HUDEP-2 (cell line): Measurements from ENCODE around the gene MBP.
A peak's percentile ranks its signal among the peaks of the same experiment; 100 is the strongest.

Experiments used
- DNase-seq, 76 experiments: peaks; one replicate each; lab custom pipeline; 2025; ENCODE audit not compliant: unreplicated experiment in 76 of 76; lab: John Stamatoyannopoulos, UW

MBP gene

DNA sequence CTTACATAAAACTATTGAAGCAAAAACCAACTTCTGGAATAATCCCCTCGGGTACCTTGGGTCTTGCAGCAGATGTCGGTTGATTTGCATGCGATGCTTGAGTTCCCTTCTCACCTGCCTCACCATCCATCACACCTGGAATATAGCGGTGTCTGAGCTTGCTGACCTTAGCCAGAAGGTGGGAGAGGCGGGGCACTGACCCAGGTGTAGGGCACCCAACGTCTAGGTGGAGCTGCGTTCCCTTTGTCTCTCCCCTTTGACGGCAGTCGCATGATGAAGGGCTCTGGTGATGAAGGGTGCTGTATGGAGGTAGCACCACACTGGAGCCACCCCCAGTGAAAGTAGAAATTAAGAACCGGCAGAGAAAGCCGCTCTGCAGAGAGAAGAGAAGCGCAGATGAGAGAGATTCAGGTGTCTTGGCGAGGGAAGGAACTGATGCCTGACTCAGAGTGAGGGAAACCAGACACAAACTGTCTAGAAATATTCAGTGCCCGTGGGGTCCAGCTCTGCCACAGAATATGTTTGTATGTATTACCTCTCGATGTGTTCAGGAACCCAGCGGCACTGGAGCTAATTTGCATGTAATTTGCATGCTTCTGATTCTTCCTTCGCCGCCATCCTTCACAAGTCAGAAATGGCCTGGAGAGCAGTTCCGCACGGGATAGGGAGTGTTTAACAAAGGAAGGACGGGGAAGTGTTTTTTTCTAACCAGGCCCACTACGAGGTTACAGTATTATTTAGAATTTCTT is 19.4 kb upstream of the MBP start:
- DNase-seq: no peak

GRCh38 chr18:77151033-77151771 is 18.6 kb upstream of the MBP start:
- no peak for DNase-seq

DNA sequence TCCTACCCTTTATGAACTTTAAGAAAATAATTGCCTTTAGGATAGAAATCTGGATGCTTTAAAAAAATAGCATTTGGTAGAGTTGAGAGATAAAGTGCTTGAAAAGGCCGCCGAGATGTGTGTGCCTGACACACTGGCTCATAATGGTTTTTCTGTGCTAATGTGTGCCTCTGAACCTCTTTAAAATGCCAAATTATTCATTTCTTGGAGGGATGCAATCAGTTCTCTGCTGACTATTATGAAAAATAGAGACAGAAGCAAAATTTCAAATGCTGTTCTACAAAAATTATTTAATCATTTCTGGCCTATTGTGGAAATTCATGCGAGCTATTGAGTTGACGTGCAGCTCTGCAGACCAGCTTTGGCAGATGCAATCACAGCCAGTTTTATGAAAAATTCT is 18.0 kb upstream of the MBP start:
- DNase-seq: no peak

- DNase-seq: no peak
These were observed 15.7 kb upstream of the MBP start for GRCh38 chr18:77148289-77148688.

GRCh38 chr18:77147418-77147852 is 14.9 kb upstream of the MBP start:
- DNase-seq: no peak

DNA sequence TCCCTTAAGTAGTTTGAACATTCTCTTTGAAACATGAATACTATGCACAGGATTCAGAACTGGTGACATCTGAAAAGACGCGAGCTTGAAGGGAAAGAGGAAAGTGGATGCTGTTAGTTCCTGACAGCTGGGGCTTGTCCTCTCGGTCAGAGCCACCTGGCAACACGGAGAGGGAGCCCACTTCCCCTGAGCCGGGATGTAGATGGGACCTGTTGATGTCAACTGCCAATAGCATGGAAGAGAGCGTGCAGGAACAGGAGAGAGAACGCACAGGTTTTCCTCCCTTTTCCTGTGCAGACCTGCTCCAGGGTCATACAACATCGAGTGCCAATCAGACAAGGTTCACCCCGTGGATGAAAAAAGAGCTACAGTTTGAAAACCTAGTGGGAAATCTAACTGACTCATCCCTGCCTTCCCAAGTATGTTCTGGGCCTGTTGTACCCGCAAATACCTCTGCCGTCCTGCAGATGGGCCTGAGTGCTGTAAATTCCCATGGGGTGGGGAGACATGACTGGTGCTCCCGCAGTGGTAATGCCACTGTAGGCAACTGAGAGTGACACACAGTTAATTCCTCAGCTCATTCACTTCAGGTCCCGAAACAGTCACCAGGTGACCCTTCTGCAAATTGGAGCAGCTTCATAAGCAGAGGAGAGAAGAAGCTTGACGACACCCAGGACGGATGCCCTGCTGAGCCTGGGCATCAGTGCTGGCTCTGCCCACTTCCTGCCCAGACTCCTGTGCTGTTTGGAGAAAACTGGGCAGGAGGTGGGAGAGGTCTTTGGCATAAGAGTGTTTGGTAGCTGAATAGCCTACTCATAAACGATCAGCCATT is 13.9 kb upstream of the MBP start:
- no peak for DNase-seq

DNA sequence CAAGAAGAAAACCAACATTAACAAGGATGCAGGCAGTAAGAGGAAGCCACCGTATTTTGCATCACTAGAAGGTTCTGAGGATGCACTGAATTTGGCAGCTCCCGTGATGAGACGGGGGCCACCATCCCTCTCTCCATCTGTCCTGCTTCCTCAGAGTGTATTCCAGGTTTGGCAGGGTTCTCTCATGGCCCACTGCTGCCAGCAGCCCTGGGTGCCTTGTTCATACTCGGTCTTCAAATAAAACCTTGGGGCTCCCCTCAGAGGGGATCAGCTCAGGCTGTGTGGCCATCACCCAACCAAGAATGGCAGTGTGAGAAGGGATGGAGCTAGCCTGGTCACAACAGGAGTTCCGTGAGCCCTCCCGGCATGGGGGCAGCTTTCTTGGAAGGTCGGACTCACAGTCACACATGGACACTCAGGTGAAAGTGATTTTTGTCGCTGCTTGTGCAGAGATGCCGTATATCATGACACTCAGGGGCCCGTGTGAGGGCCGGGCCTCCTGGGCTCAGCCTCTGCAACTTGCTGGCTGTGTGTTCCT is 12.8 kb upstream of the MBP start:
- DNase-seq: no peak

GRCh38 chr18:77144451-77145118 is 12.0 kb upstream of the MBP start:
- no peak for DNase-seq

DNA sequence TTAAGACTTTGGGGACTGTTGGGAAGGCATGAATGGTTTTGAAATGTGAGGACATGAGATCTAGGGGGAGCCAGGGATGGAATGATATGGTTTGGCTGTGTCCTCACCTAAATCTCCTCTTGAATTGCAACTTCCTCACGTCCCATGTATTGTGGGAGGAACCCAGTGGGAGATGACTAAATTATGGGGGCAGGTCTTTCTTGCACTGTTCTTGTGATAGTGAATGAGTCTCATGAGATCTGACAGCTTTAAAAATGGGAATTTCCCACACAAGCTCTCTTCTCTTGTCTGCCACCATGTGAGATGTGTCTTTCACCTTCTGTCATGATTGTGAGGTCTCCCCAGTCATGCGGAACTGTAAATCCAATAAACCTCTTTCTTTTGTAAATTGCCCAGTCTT is 11.5 kb upstream of the MBP start:
- DNase-seq: no peak

DNA sequence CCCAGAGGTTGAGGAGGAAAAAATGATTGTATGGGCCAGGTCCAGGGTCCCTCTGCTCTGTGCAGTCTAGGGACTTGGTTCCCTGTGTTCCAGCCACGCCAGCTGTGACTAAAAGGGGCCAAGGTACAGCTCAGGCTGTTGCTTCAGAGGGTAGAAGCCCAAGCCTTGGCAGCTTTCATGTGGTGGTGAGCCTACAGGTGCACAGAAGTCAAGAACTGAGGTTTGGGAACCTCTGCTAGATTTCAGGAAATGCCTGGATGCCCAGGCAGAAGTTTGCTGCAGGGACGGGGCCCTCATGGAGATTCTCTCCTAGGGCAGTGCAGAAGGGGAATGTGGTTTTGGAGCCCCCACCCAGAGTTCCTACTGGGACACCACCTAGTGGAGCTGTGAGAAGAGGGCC is 10.6 kb upstream of the MBP start:
- DNase-seq: no peak

- peak in 1 of 76 experiments; percentile 22 for DNase-seq
These were observed 9.0 kb upstream of the MBP start for GRCh38 chr18:77141401-77142118.

DNA sequence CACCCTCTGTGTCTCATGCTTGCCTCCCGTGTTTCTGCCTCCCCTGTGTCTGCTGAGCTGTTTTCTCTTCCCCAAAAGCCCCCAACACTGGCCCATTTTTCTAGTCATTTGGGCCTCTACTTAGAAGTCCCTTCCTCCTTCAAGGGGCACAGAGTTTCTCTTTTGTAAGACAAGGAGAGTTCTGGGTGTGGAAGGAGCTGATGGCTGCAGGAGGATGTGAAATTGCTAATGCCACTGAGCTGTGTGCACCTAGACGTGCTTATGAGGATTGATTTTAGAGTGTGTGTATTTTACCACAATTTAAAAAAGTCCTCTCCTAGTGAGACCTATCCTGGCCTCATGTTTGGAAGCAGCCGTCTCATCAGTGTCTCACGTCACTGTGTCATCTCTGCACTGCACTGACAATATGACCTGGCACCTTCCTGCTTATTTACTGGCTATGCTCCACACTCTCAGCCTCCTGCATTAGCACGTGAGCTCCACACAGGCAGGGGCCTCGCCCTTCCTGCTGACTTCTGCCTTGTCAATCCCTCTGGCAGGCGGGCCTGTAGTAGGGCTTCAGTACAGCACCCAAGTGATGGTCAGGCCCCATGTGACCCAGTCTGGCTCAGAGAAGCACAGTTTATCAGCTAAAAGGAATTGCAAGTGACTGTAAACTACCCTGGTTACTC is 8.0 kb upstream of the MBP start:
- DNase-seq: peak in 72 of 76 experiments; percentile 14 to 93 (median 76)

DNA sequence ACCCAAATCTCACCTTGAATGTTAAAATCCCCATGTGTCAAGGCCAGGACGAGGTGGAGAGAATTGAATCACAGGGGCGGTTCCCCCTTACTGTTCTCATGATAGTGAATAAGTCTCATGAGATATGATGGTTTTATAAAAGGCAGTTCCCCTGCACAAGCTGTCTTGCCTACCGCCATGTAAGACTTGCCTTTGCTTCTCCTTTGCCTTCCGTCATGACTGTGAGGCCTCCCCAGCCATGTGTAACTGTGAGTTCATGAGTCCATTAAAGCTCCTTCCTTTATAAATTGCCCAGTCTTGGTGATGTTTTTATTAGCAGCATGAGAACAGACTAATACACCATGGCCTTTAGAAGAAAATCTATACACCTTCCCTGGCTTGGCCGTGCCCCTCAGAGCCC is 7.4 kb upstream of the MBP start:
- DNase-seq: peak in 22 of 76 experiments; percentile 3 to 67 (median 34)

DNA sequence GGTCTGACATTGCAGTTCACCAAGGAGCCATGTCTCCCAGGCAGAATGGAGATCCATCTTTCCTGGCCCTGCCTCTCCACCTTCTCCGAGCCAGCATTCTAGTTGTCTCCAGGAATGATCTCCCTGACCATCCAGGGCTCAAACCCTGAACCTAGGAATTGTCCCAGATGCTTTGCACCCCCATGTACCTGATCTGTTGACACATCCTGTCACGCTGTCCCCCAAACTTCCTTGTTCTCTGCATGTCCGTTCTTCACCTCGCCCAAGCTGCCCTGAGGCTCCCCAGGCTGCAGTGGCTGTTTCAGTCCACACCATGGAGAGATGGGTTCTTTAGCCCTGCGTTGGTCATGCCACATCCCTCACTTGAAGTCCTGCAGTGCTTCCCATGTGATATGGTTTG is 7.0 kb upstream of the MBP start:
- DNase-seq: no peak

DNA sequence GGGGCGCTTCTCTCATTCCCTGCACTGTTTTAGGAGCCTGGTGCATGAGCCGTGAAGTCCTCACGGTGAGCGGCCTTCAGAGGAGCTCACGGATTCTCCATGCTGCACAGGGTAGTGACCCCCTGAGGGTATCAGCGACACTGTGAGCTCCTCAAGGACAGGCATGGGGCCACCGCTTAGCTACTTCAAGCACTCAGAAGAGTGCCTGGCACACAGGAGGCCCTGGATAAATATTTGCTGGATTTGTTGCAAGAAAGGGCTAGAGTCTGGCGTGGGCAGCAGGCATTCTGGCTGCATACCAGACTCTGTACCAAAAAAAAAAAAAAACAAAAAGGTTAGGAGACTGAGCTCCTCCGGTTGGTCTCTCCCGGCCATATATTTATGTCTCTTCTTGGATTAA is 5.7 kb upstream of the MBP start:
- DNase-seq: peak in 1 of 76 experiments; percentile 19

- no peak for DNase-seq
These were observed 5.3 kb upstream of the MBP start for GRCh38 chr18:77137851-77138250.

GRCh38 chr18:77136871-77137665 is 4.5 kb upstream of the MBP start:
- no peak for DNase-seq

DNA sequence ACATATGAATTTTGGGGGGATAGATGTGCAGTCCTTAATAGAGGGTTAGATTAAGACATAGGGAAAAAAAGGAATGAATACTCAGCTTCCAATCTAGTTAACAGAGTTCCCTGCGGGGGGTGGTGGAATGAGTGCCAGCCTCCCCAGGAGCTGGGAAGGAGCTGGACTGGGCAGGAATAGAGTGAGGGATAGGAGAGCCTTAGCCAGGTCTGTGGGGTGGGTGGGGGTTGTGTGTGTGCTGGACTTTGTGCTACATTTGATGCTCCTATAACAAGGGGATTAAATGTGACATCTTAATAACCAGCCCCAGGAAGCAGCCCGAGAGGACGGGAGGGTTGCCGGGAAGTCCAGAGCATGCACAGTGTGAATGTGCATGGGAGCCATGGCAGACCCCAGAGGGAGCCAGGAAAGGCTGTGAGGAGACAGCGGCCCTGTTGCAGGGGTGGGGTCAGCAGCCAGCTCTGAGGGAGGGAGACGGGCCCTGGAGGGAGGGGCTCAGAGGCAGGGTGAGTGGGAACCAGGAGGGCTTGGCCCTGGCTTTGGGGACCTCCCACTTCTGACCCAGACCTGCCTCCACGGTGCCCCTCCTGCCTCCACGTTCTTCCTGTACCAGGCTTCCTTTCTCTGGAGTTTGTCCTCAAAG is 3.6 kb upstream of the MBP start:
- no peak for DNase-seq
